Neural cell (in vitro differentiated cells): Measurements from ENCODE around the gene NTMT1. TPM values are rescaled to one million over a fixed set of nuclear protein-coding genes. Genes with fewer than 3 reads are reported as not detected.

Experiments used
- H2AFZ ChIP-seq: fragments of 200-600, 300-800 bp; sonication (generic), shearing (Covaris generic); 2 replicates; pipeline ENCODE4 v1.6.0; 2014; ENCODE audit warnings: low read depth, mild to moderate bottlenecking, antibody characterized with exemption, low read length, moderate library complexity
- H3F3A ChIP-seq: fragments of 200-600 bp; shearing (Covaris generic); 2 replicates; pipeline ENCODE4 v1.6.1; 2016; ENCODE audit warnings: mild to moderate bottlenecking, moderate library complexity, mixed read lengths, antibody characterized with exemption, low read length; ENCODE audit not compliant: insufficient read depth, poor library complexity, severe bottlenecking
- H3K27ac ChIP-seq: fragments of 200-600, 300-800 bp; sonication (generic), shearing (Covaris generic); 2 replicates; pipeline ENCODE4 v1.5.1; 2014; ENCODE audit warnings: mild to moderate bottlenecking, low read length, moderate library complexity
- H3K27me3 ChIP-seq: fragments of 300-800, 200-600 bp; sonication (generic), shearing (Covaris generic); 2 replicates; pipeline ENCODE4 v1.6.0; 2014; ENCODE audit warnings: mild to moderate bottlenecking, low read depth, low read length, moderate library complexity; ENCODE audit not compliant: insufficient read depth
- H3K36me3 ChIP-seq: fragments of 300-800, 200-600 bp; sonication (generic), shearing (Covaris generic); 2 replicates; pipeline ENCODE4 v1.5.1; 2014; ENCODE audit warnings: mild to moderate bottlenecking, antibody characterized with exemption, low read length, moderate library complexity; ENCODE audit not compliant: insufficient read depth
- H3K4me2 ChIP-seq: fragments of 300-800, 200-600 bp; sonication (generic), shearing (Covaris generic); 2 replicates; pipeline ENCODE4 v1.6.0; 2014; ENCODE audit warnings: mild to moderate bottlenecking, low read length
- H3K4me3 ChIP-seq: fragments of 300-800, 200-600 bp; sonication (generic), shearing (Covaris generic); 2 replicates; pipeline ENCODE4 v1.5.1; 2014; ENCODE audit warnings: mild to moderate bottlenecking, low read length, moderate library complexity
- H3K79me2 ChIP-seq: fragments of 200-600 bp; shearing (Covaris generic); replicated peaks from 2 replicates; pipeline ENCODE4 v1.6.0; 2014; ENCODE audit warnings: mild to moderate bottlenecking, low read length, moderate library complexity; ENCODE audit not compliant: insufficient read depth
- H3K9ac ChIP-seq: fragments of 300-800, 200-600 bp; sonication (generic), shearing (Covaris generic); 2 replicates; pipeline ENCODE4 v1.6.1; 2016; ENCODE audit warnings: mild to moderate bottlenecking, low read length, mixed read lengths
- H3K9me2 ChIP-seq: fragments of 200-600 bp; shearing (Covaris generic); 2 replicates; pipeline ENCODE4 v1.6.1; 2016; ENCODE audit warnings: mild to moderate bottlenecking, low read length, mixed read lengths; ENCODE audit not compliant: insufficient read depth
- H3K9me3 ChIP-seq: fragments of 200-600, 300-800 bp; sonication (generic), shearing (Covaris generic); 2 replicates; pipeline ENCODE4 v1.6.1; 2016; ENCODE audit warnings: mild to moderate bottlenecking, mixed run types, low read length, moderate library complexity, mixed read lengths
- H4K20me1 ChIP-seq: fragments of 200-600 bp; shearing (Covaris generic); 2 replicates; pipeline ENCODE4 v1.6.1; 2016; ENCODE audit warnings: mild to moderate bottlenecking, mixed run types; ENCODE audit not compliant: insufficient read depth
- CTCF ChIP-seq: fragments of 450-650 bp; IDR thresholded peaks from 2 replicates; pipeline ENCODE4 v1.5.1; 2014; ENCODE audit warnings: antibody characterized with exemption, mild to moderate bottlenecking, moderate library complexity; ENCODE audit not compliant: poor library complexity, severe bottlenecking
- EP300 ChIP-seq: fragments of 450-650 bp; conservative IDR thresholded peaks from 2 replicates; pipeline ENCODE4 v1.6.1; 2014; ENCODE audit warnings: antibody characterized with exemption, mild to moderate bottlenecking, moderate library complexity; ENCODE audit not compliant: poor library complexity, severe bottlenecking
- EZH2 ChIP-seq: fragments of 200-600, 300-800 bp; shearing (Covaris generic), sonication (generic); IDR thresholded peaks from 2 replicates; pipeline ENCODE4 v1.6.1; 2014; ENCODE audit warnings: antibody characterized with exemption, low read length, borderline replicate concordance, mild to moderate bottlenecking; ENCODE audit not compliant: insufficient read depth, poor library complexity, severe bottlenecking
- MXI1 ChIP-seq: fragments of 450-650 bp; conservative IDR thresholded peaks from 2 replicates; pipeline ENCODE4 v1.6.1; 2014; ENCODE audit warnings: antibody characterized with exemption, mild to moderate bottlenecking; ENCODE audit not compliant: poor library complexity, severe bottlenecking
- POLR2AphosphoS5 ChIP-seq: IDR thresholded peaks from 2 replicates; pipeline ENCODE4 v1.6.1; 2012
- RAD21 ChIP-seq: fragments of 450-650 bp; conservative IDR thresholded peaks from 2 replicates; pipeline ENCODE4 v1.6.1; 2014; ENCODE audit warnings: antibody characterized with exemption, mild to moderate bottlenecking, moderate library complexity
- REST ChIP-seq: IDR thresholded peaks from 2 replicates; pipeline ENCODE4 v1.6.1; 2012; ENCODE audit warnings: borderline replicate concordance
- TAF1 ChIP-seq: IDR thresholded peaks from 2 replicates; pipeline ENCODE4 v1.6.1; 2012; ENCODE audit warnings: low read depth
- polyA plus RNA-seq: library from polyadenylated mRNA; depleted of rRNA; stranded (reverse); fragments of >200 nt; gene quantifications from 2 replicates; pipeline ENCODE4 v1.2.3, GENCODE V29; 2014

NTMT1 gene
- polyA plus RNA-seq, 1 donor from 2014 or later = 35.9 TPM

- Histone ChIP-seq H3K79me2 (no peaks in the 10 kb centered on the region), H3K27me3 (peaks cover 31% of the 10 kb centered on the region)
Observed at GRCh38 chr9:129669141-129669718, 43.3 kb downstream of the NTMT1 start.

GRCh38 chr9:129669946-129670345 lies 44.0 kb downstream of the NTMT1 start:
- H4K20me1 ChIP-seq = no peaks in the 10 kb centered on the region
- no peak overlapping the region for H2AFZ ChIP-seq
- no peak overlapping the region for H3K4me2 ChIP-seq
- no peak overlapping the region for H3K27ac ChIP-seq
- H3K9me2 ChIP-seq = no peaks in the 10 kb centered on the region
- peaks cover 23% of the 10 kb centered on the region for H3K27me3 ChIP-seq
- no peaks in the 10 kb centered on the region for H3F3A ChIP-seq
- H3K4me3 ChIP-seq = no peak overlapping the region
- H3K9me3 ChIP-seq = no peaks in the 10 kb centered on the region
- no peaks in the 10 kb centered on the region for H3K79me2 ChIP-seq
- no peaks in the 10 kb centered on the region for H3K36me3 ChIP-seq
- no peak overlapping the region for H3K9ac ChIP-seq
- TF ChIP-seq EP300 (no peak), RAD21 (no peak), MXI1 (no peak), POLR2AphosphoS5 (no peak), CTCF (no peak), REST (no peak)

More at GRCh38 chr9:129669141-129669718, 43.3 kb downstream of the NTMT1 start:
- Histone ChIP-seq H3F3A (no peaks in the 10 kb centered on the region), H3K27ac (no peak overlapping the region), H3K9me2 (no peaks in the 10 kb centered on the region), H3K4me2 (no peak overlapping the region), H3K36me3 (no peaks in the 10 kb centered on the region), H4K20me1 (no peaks in the 10 kb centered on the region), H3K9me3 (no peaks in the 10 kb centered on the region), H3K9ac (no peak overlapping the region), H3K4me3 (no peak overlapping the region), H2AFZ (no peak overlapping the region)
- TF ChIP-seq EP300 (no peak), CTCF (no peak), REST (no peak), EZH2 (no peak), TAF1 (no peak), RAD21 (no peak), MXI1 (no peak), POLR2AphosphoS5 (no peak)
